D721Med (cell line): Measurements from ENCODE around the gene LYRM9.

Source experiments
- DNase-seq: peaks from one replicate; pipeline ENCODE4 v3.0.0; 2011; ENCODE audit warnings: low spot score; ENCODE audit not compliant: insufficient read length
- FAIRE-seq: peaks from 2 replicates; lab custom pipeline; 2011; peaks lifted over from hg19 to GRCh38; lab: Jason Lieb, UNC
- TF ChIP-seq, protein P1 (sequence below): IDR thresholded peaks from 2 replicates; pipeline ENCODE4 v1.5.1; 2012; ENCODE audit warnings: mild to moderate bottlenecking, control low read depth; ENCODE audit not compliant: insufficient read depth; ENCODE audit errors: missing control alignments

LYRM9 gene

DNA sequence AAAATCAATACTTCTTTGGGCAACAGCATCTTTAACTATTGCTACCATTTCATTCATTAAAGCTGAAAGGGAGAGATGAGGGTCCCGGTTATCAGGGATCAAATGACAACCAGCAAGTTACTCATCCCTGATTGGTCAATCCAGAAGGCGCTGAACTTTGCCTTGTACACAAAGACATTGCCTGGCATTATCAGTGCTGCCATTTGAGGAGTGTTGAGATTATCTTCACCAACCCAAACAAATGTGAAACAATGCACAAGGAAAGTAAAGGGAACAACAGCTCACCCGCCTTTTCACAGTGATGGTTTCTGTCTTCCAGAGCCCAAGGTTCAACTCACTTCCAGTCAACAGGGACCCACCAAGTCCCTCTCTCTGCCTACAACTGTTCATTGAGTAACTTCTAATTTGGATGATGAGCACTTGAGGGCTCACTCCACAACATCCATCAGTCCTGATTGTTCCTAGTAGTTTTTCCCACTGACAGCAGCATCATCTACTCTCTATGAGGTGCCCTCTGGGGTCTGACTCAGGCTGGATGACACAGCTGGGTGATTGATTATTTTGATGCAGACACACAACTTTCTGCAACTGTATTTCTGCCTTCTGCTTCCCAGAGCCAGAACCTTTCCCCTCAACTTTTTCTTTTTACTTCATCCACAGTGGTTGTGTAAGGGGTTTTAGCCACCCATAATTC, 32.0 kb downstream of the LYRM9 start:
- no peak for FAIRE-seq
- TF ChIP-seq, protein P1, sequence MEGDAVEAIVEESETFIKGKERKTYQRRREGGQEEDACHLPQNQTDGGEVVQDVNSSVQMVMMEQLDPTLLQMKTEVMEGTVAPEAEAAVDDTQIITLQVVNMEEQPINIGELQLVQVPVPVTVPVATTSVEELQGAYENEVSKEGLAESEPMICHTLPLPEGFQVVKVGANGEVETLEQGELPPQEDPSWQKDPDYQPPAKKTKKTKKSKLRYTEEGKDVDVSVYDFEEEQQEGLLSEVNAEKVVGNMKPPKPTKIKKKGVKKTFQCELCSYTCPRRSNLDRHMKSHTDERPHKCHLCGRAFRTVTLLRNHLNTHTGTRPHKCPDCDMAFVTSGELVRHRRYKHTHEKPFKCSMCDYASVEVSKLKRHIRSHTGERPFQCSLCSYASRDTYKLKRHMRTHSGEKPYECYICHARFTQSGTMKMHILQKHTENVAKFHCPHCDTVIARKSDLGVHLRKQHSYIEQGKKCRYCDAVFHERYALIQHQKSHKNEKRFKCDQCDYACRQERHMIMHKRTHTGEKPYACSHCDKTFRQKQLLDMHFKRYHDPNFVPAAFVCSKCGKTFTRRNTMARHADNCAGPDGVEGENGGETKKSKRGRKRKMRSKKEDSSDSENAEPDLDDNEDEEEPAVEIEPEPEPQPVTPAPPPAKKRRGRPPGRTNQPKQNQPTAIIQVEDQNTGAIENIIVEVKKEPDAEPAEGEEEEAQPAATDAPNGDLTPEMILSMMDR = no peak
- no peak for DNase-seq

- DNase-seq = no peak
- FAIRE-seq = no peak
- TF ChIP-seq, protein P1 = no peak
These were observed 34.4 kb downstream of the LYRM9 start for GRCh38 chr17:27858621-27859305.

DNA sequence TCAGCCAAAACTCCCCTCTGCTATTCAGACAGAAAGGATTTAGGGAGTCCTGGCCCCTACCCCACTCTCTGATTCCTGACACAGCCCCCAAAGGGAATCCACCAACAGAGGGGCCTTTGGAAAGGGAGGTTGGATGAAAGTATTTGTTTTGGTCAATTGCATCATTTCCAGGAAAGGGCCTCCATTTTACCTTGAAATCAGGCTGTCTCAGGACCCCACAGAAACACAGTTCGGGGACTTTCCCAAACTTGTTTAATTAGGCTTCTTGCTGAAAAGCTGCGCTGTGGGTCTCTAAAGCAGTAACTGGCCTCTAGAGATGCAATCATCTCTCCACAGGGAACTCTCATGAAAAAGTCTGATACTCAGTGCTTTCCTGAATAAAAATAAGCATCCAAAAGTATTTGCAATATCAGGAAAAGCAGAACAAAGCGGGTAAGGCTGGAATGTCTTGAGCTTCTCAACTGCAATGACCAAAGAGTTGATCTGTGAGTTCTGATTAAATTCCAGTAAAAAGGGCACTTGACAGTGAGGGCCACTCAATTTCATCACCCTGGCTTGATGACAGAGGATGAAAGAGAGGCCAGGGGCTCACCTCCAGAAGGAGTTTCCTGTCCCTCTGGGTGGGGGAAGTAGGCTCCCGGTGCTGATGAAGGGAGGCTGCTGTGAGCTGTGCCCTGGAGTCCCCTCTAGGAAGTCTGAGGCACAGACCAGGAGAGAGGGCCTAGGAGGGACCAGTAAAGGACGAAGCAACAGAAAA, 36.3 kb downstream of the LYRM9 start:
- TF ChIP-seq, protein P1 = no peak
- FAIRE-seq = no peak
- no peak for DNase-seq

GRCh38 chr17:27855454-27855853, 37.7 kb downstream of the LYRM9 start:
- no peak for DNase-seq
- TF ChIP-seq, protein P1 = no peak
- FAIRE-seq = no peak

GRCh38 chr17:27854163-27854562, 39.0 kb downstream of the LYRM9 start:
- TF ChIP-seq, protein P1 = no peak
- DNase-seq = no peak
- no peak for FAIRE-seq

DNA sequence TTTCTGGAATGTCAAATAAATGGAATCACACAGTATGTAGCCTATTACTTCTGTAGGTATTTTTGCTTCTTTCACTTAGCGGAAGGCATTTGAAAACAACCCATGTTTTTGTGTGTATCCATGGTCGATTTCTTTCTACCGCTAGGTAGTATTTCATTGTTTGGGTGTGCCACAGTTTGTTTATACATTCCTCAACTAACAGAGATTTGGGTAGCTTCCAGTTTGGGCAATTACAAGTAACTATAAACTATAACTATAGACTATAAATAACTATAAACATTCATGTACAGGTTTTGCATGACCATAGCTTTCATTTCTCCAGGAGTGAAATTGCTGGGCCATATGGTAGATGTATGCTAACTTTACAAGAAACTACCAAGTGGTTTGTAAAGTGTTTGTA, 40.1 kb downstream of the LYRM9 start:
- FAIRE-seq = no peak
- DNase-seq = no peak
- TF ChIP-seq, protein P1 = no peak
